ENCODE results near the gene SEL1L2. TPM values are rescaled to one million over a fixed set of nuclear protein-coding genes. Genes with fewer than 3 reads are reported as not detected.

SEL1L2 gene
- total RNA-seq, 1 experiment from 2014 or later, result not detected

- Mint-ChIP-seq H3K4me1 (no peaks in the 10 kb centered on the region), H3K36me3 (no peaks in the 10 kb centered on the region), H3K27me3 (ENCODE audit: low read depth) (no peaks in the 10 kb centered on the region), H3K4me3 (no peak overlapping the region), H3K9me3 (no peaks in the 10 kb centered on the region), H3K27ac (no peak overlapping the region)
- ChIA-PET POLR2A (no interaction called here), CTCF (no interaction called here)
- no peak for DNase-seq (ENCODE audit: low spot score)
- TF ChIP-seq ATF3 (CRISPR knock-in tag; conservative IDR thresholded peaks at IDR 0.05), result no peak
- no peak for TF ChIP-seq PREB (CRISPR knock-in tag; IDR thresholded peaks at IDR 0.05; ENCODE audit: borderline replicate concordance)
- TF ChIP-seq FOXJ3 (CRISPR knock-in tag; IDR thresholded peaks at IDR 0.05; ENCODE audit: borderline replicate concordance), result no peak
- no peak for TF ChIP-seq FOXP4 (CRISPR knock-in tag; IDR thresholded peaks at IDR 0.05)
- no peak for TF ChIP-seq CBFB (CRISPR knock-in tag; IDR thresholded peaks at IDR 0.05; ENCODE audit: low read depth)
- TF ChIP-seq RORB (CRISPR knock-in tag; IDR thresholded peaks at IDR 0.05), result no peak
- no peak for ATAC-seq
Observed at GRCh38 chr20:13904766-13905165, 85.6 kb downstream of the SEL1L2 start.

GRCh38 chr20:13900496-13900895, 89.9 kb downstream of the SEL1L2 start:
- no peaks in the 10 kb centered on the region for H3K9me3 Mint-ChIP-seq

More at GRCh38 chr20:13900496-13900895, 89.9 kb downstream of the SEL1L2 start:
- CTCF ChIA-PET, result interaction anchor here (3.0 kb wide), 1 partner anchor 53 kb away, joined by 9 read pairs; no protein-coding TSS in a partner anchor
- TF ChIP-seq E2F1 (CRISPR knock-in tag; IDR thresholded peaks at IDR 0.05) (no peak), ZNF532 (CRISPR knock-in tag; IDR thresholded peaks at IDR 0.05; ENCODE audit: borderline replicate concordance) (no peak), ZNF396 (CRISPR knock-in tag; IDR thresholded peaks at IDR 0.05; ENCODE audit: borderline replicate concordance) (no peak), FOXJ3 (CRISPR knock-in tag; IDR thresholded peaks at IDR 0.05; ENCODE audit: borderline replicate concordance) (no peak), NR1H2 (CRISPR knock-in tag; IDR thresholded peaks at IDR 0.05) (no peak), NFATC4 (CRISPR knock-in tag; IDR thresholded peaks at IDR 0.05) (no peak)
- ATAC-seq, result no peak
- Mint-ChIP-seq H3K4me1 (no peaks in the 10 kb centered on the region), H3K36me3 (no peaks in the 10 kb centered on the region), H3K27ac (no peak overlapping the region), H3K27me3 (ENCODE audit: low read depth) (no peaks in the 10 kb centered on the region), H3K4me3 (no peak overlapping the region)
- no peak for DNase-seq (ENCODE audit: low spot score)
- POLR2A ChIA-PET, result no interaction called here

Data from WTC11 (cell line).